DOHH2 (cell line): ENCODE results near the gene PPP1R15B.

Source experiments
- CTCF ChIP-seq: fragments of 200-600 bp; sonication (generic); IDR thresholded peaks from one replicate; pipeline ENCODE4 v1.5.1; 2014; ENCODE audit warnings: antibody characterized with exemption, mild to moderate bottlenecking, low read depth, low read length; ENCODE audit not compliant: poor library complexity, severe bottlenecking
- EZH2phosphoT487 ChIP-seq: fragments of 200-600 bp; sonication (generic); IDR thresholded peaks from 2 replicates; pipeline ENCODE4 v1.6.1; 2017; ENCODE audit warnings: borderline replicate concordance, mild to moderate bottlenecking, antibody characterized with exemption, low read length, moderate library complexity, mixed read lengths

- no peak for TF ChIP-seq CTCF
- no peak for TF ChIP-seq EZH2phosphoT487
These were observed 39.9 kb upstream of the PPP1R15B start for GRCh38 chr1:204451352-204452124.
